Ramos (cell line): ENCODE data around the gene SMG1.

Source experiments
- in situ Hi-C: fragments of 300-500 bp; cut with MboI; formaldehyde crosslinking; loops from one replicate; pipeline ENCODE4 v1.14.3; 2022; ENCODE audit warnings: low sequenced_read_pairs; ENCODE audit not compliant: unreplicated experiment

The SMG1 gene

GRCh38 chr16:18803569-18804462, 122.4 kb downstream of the SMG1 start:
- in situ Hi-C loops, result loop anchor here (10.0 kb wide), 1 partner anchor 161 kb away; no protein-coding TSS in a partner anchor

- in situ Hi-C loops, result loop anchor here (10.0 kb wide), 1 partner anchor 162 kb away; no protein-coding TSS in a partner anchor
These were observed 123.4 kb downstream of the SMG1 start for GRCh38 chr16:18802767-18803343.

GRCh38 chr16:18801145-18801972, 124.8 kb downstream of the SMG1 start, which contains the start of gene ARL6IP1:
Gene ARL6IP1 (minus strand): TSS chr16:18801549. CDS start chr16:18801466, 83 bp downstream.
- in situ Hi-C loops, result loop anchor here (10.0 kb wide), 1 partner anchor 163 kb away; no protein-coding TSS in a partner anchor

- in situ Hi-C loops, result loop anchor here (10.0 kb wide), 1 partner anchor 164 kb away; no protein-coding TSS in a partner anchor
These were observed 125.4 kb downstream of the SMG1 start for GRCh38 chr16:18800775-18801144.

- in situ Hi-C loops, result loop anchor here (10.0 kb wide), 1 partner anchor 165 kb away; no protein-coding TSS in a partner anchor
These were observed 125.9 kb downstream of the SMG1 start for GRCh38 chr16:18800293-18800692.

GRCh38 chr16:18799500-18799899, 126.7 kb downstream of the SMG1 start:
- in situ Hi-C loops, result loop anchor here (25.0 kb wide), 1 partner anchor 738 kb away; no protein-coding TSS in a partner anchor

GRCh38 chr16:18797746-18798145, 128.5 kb downstream of the SMG1 start:
- in situ Hi-C loops, result loop anchor here (25.0 kb wide), 1 partner anchor 740 kb away; no protein-coding TSS in a partner anchor

DNA sequence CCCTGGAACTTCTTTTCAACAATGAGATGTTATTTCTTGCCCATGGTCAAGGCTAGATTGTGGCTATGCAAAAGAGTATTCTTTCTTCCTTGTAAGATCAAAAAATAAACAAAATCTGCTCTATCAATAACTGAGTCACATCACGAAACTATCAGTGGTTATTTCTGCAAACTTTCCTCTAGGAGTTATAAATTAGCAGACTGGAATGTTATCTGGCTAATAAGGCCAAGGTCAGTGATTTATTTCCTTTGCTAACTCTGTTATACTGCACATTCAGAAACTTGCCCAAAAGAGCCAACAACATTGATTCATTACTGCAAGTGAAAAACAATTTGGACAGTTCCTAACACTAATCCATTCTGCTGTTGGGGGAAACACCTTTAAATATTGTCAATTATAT, 129.8 kb downstream of the SMG1 start:
- in situ Hi-C loops, result loop anchor here (25.0 kb wide), 1 partner anchor 741 kb away; no protein-coding TSS in a partner anchor

DNA sequence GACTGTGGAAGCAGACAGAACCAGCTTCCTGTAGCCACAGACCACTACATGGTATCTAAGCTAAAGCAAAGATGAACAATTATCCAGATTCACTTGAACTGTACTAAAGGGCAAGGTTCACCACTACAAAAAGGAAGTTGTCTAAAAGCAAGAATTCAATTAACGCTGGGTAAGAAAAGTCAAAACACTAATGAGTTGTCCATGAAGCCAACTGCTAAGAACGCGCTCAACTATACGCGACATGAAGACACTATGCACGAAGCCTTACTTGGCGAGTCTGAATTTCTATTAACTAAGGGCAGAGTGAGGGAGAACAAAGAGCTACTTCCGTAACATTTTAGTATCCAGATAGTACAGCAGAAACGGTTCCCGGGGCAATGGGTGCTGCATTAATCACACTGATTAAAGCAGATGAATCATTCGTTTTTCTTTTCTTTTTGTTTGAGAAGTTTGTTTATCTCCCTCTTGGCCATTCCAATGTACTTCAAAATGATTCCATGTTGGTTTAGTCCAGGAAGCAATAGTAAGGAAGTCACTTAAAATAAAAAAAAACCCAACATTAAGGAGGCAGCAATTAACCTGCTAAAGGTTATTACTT, 133.3 kb downstream of the SMG1 start:
- in situ Hi-C loops, result loop anchor here (25.0 kb wide), 1 partner anchor 744 kb away; no protein-coding TSS in a partner anchor

DNA sequence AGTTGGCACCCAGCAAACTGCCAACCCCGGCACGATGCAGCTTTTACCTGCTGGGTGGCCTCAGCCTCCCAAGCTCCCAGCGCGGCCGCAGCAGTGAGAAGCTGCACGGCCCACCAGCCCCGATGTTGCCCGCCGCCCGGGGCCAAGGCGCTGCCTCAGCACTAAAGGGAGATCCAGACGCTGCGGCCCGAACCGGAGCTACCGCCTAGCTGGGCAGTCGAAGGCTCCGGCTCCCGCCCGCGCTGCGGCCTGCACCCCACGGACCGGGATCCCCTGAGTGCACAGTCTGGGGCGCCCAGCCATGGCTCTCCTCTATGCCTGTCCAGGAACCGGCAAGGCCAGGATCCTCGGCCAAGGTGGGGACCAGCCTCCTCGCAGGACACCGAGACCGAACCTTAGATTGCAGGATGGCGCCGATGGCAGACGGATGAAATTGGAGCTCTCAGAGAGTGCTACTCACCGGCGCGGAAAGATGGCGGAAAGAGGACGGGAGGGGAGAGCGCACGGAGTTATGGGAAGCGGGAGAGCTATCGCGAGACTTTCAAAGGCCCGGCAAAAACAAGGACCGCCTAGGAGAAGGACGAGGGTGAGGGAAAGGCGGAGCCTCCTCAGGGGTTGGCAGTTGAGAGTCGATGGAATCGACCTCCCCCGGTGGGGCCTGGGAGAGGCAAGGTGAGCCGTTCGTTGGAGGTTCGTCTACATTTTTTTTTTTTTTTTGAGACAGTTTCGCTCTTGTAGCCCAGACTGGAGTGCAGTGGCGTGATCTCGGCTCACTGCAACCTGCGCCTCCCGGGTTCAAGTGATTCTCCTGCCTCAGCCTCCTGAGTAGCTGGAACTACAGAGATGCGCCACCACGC, 136.1 kb downstream of the SMG1 start, which contains the start of gene RPS15A:
TSS of gene RPS15A (minus strand) at position 485 of the 857 bp plus-strand sequence. CDS start 1,221 bp downstream, outside the sequence.
- in situ Hi-C loops, result loop anchor here (25.0 kb wide), 1 partner anchor 747 kb away; no protein-coding TSS in a partner anchor

DNA sequence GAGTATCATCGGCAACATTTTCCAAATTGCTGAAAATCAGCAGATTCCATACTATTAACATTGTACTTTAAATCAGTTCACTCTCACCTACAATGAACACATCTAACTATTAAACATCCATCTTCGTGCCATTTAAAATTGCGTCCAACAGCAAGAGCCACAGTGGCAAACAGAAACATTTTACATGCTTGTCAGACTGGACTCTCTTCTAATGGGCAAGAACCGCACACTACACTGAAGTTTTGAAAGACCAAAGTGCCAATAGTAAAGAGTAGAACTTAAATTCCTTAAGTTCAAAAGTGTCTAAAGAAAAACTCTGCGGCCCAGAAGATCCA, 136.7 kb downstream of the SMG1 start:
- in situ Hi-C loops, result loop anchor here (25.0 kb wide), 1 partner anchor 748 kb away; no protein-coding TSS in a partner anchor

GRCh38 chr16:18788828-18789514, 137.2 kb downstream of the SMG1 start:
- in situ Hi-C loops, result loop anchor here (25.0 kb wide), 1 partner anchor 748 kb away; no protein-coding TSS in a partner anchor

DNA sequence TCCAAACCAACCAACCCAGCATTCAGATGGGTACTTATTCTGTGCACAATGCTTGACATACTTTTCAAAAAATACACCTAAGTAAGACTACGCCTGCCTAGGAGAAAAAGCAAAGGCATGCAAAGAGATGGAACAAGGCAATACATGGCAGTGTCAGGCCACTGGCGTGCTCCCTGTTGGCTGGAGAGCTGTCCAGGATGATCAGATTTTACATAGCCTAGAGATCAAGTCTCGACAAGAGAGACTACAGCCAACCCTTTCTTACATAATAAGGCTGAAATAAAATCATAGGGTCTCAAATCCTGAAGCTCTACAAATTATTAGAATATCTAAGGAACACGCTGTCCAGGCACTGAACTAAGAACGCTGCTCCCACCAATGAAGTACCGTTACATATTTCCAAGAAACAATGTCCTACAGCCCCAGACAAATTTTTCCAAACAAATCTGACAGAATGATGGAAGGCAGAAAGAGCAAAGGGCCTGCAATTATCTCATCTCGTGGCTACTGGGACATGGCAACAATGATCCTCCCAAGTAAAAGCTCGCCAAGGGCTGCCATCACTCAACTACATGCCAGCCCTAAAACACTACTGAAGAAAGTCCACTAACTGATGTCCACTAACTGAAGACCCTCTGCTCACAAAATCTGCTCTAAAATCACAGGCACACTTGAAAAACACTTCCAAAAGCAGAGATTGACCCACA, 141.1 kb downstream of the SMG1 start:
- in situ Hi-C loops, result loop anchor here (25.0 kb wide), 1 partner anchor 752 kb away; no protein-coding TSS in a partner anchor

DNA sequence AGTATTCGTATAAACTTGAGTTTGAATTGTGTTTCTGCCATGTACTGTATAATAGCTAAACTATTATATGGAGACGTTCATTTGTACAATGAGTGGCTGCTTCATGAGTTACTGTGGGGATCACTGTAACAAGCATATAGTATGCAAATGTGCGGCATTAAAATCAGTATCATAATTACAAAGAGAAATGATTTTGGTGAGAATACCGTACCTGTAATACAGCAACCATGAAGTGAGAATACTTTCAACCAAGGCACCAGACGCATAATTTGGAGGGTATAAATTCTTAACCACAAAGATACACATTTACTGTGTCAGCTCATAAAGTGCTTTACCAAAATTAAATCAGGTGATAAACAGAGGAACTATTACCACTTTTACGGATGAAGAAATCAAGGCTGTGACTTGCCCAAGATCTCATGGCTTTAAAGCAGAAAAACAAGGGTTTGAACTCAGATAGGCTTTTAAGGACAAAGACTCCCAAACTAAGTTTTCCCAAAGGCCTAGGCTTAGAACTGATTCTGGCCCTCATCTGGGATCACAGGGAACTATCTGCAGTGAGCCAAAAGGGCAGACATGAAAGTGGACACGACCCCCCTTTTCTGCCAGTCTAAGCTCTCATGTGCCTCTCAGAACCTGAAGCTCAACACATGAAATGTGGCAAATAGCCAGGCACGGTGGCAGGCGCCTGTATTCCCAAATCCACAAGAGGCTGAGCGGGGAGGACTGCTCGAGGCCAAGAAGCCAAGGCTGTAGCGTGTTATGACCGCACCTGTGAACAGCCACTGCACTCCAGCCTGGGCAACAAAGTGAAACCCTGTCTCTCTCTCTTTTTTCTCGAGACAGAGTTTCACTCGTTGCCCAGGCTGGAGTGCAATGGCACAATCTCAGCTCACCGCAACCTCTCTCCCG, 142.5 kb downstream of the SMG1 start:
- in situ Hi-C loops, result loop anchor here (25.0 kb wide), 1 partner anchor 754 kb away; no protein-coding TSS in a partner anchor

- in situ Hi-C loops, result loop anchor here (25.0 kb wide), 1 partner anchor 754 kb away; no protein-coding TSS in a partner anchor
These were observed 143.3 kb downstream of the SMG1 start for GRCh38 chr16:18782697-18783429.
